Heart left ventricle (tissue), 16 donors: ENCODE measurements around the gene APLF. TPM values are rescaled to one million over a fixed set of nuclear protein-coding genes. Genes with fewer than 3 reads are reported as not detected.

ENCODE experiments used
- ATAC-seq, 4 donors: fragments of 200-7000 bp; cut with Tn5 transposase; one replicate each; pipeline ENCODE4 v1.9.1; 2020 to 2022; ENCODE audit warnings: moderate library complexity in 4 of 4, mild to moderate bottlenecking in 3 of 4, moderate number of reproducible peaks in 1 of 4
- DNase-seq, 5 donors: peaks; one replicate each; pipeline ENCODE4 v3.0.0-alpha.2; 2020
- H3K27ac ChIP-seq, 12 donors: fragments of 200-600 bp; sonication (generic) in 4 of 12; one replicate each; pipeline versions ENCODE4 v1.5.0 to v1.8.0; 2016 to 2022; ENCODE audit warnings: mild to moderate bottlenecking in 2 of 12
- H3K27me3 ChIP-seq, 9 donors: fragments of 200-600 bp; sonication (generic) in 2 of 9; one replicate each; pipeline versions ENCODE4 v1.5.1 to v1.8.0; 2016 to 2022; ENCODE audit warnings: mild to moderate bottlenecking in 3 of 9
- H3K36me3 ChIP-seq, 9 donors: fragments of 200-600 bp; sonication (generic) in 2 of 9; one replicate each; pipeline versions ENCODE4 v1.5.0 to v1.8.0; 2018 to 2022; ENCODE audit warnings: mild to moderate bottlenecking in 2 of 9
- H3K4me1 ChIP-seq, 12 donors: fragments of 200-600 bp; sonication (generic) in 4 of 12; one replicate each; pipeline versions ENCODE4 v1.5.0 to v1.8.0; 2016 to 2022; ENCODE audit warnings: mild to moderate bottlenecking in 3 of 12
- H3K4me3 ChIP-seq, 12 donors: fragments of 200-600 bp; sonication (generic) in 4 of 12; one replicate each; pipeline versions ENCODE4 v1.5.0 to v1.8.0; 2017 to 2022; ENCODE audit warnings: mild to moderate bottlenecking in 9 of 12, moderate library complexity in 4 of 12
- H3K9me3 ChIP-seq, 12 donors: fragments of 200-600 bp; sonication (generic) in 4 of 12; one replicate each; pipeline versions ENCODE4 v1.5.0 to v1.8.0; 2016 to 2022; ENCODE audit warnings: mild to moderate bottlenecking in 1 of 12
- POLR2A ChIP-seq, 2 donors: fragments of 450-650 bp; IDR thresholded peaks; one replicate each; pipeline ENCODE4 v1.6.1; 2017; ENCODE audit warnings: antibody characterized with exemption in 2 of 2, mild to moderate bottlenecking in 2 of 2, moderate library complexity in 2 of 2
- WGBS, 4 donors: extraction: QIAGEN DNeasy Blood & Tissue Kit in 2 of 4; methylation state at CpG; one replicate each; pipeline versions ENCODE4 v1.1.5 to v1.1.7; 2013 to 2018; 5-methylcytosine and 5-hydroxymethylcytosine counted together
- intact Hi-C, 10 donors: fragments of 100-400 bp; cut with DNase I; formaldehyde crosslinking; loops; one replicate each; pipeline versions ENCODE4 v1.11.1 to v1.14.2; 2022
- polyA plus RNA-seq, 2 donors: library from polyadenylated mRNA; stranded (reverse); fragments of 200-250 nt; gene quantifications; one replicate each; pipeline ENCODE4 v1.2.3, GENCODE V29; 2013
- total RNA-seq, 9 donors: library from RNA; depleted of rRNA in 2 of 9; stranded (reverse); fragments of >200 nt in 2 of 9; fragmentation: NEBNext Ultra II Directional in 3 of 9; extraction: Animal tissue kit (Norgen Biotek cat#: 25700) in 3 of 9; gene quantifications; one replicate each; pipeline versions ENCODE4 v1.1.0 to v1.2.4, GENCODE V29; 2016 to 2023
- TF ChIP-seq, protein P1 (sequence below), 12 donors: fragments of 200-600 bp; sonication (generic) in 4 of 12; IDR thresholded peaks; one replicate each; pipeline versions ENCODE4 v1.5.0 to v1.8.0; 2018 to 2022; ENCODE audit warnings: antibody characterized with exemption in 12 of 12, mild to moderate bottlenecking in 5 of 12
- donor health status: ischemic (EF 13 %, LVEDD 7.1; RV severe dilation, severe dysfunction).
- donor health status: healthy with polysubstance abuse.
- donor health status: DM: no; HTN: yes; CAD: no.
- donor health status: DM: no; HTN: no; CAD: no.
- donor health status: ischemic (EF 25% LVEDD 6.9; RV normal size, moderate dysfunction).
- donor health status: ischemic (EF 25% LVEDD 5.7; RV mildly dilated, moderate dysfunction).
- donor health status: healthy.
- donor health status: DM: yes; HTN: yes; CAD: no.
- donor health status: ischemic (EF 35%, LVEDD 5.7; RV mildly dilated, moderate dysfunction).
- donor health status: nonischemic (EF 11% LVEDD 7.7; RV severe dilation, severe dysfunction).
- donor health status: DM: yes; HTN: yes; CAD: no.
- donor health status: PGD.
- donor health status: ischemic (EF 29% LVEDD 5.4; RV normal size, mild dysfunction).
- donor health status: nonischemic (EF 23%, LVEDD 6.1; RV moderate dilation, normal function).

Gene APLF
- total and polyA plus RNA-seq, 11 donors = 0.64 to 7.9 (median 4.3) TPM

DNA sequence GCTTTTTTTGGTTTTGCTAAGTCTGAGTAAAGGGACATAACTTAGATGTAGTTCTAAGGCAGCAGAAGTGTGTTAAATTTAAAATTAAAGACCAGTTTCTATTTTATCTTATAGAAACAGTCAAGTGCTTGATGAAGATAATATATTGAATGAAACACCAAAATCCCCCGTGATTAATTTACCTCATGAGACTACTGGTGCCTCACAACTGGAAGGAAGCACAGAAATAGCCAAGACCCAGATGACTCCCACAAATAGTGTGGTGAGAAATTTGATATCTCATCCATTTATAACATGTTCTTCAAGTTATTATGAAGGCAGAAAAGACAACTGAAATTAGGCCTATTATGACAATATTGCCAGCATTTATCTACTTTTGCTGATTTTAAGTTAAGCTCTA is 45.6 kb downstream of the APLF start:
- 37 to 70% (median 48%) methylated on average over 1 of the region's 1 CpG for WGBS, 4 donors
- H3K4me1 ChIP-seq = peaks cover 0 to 7% (median 0%) of the 10 kb centered on the region in 12 donors
- TF ChIP-seq, protein P1, sequence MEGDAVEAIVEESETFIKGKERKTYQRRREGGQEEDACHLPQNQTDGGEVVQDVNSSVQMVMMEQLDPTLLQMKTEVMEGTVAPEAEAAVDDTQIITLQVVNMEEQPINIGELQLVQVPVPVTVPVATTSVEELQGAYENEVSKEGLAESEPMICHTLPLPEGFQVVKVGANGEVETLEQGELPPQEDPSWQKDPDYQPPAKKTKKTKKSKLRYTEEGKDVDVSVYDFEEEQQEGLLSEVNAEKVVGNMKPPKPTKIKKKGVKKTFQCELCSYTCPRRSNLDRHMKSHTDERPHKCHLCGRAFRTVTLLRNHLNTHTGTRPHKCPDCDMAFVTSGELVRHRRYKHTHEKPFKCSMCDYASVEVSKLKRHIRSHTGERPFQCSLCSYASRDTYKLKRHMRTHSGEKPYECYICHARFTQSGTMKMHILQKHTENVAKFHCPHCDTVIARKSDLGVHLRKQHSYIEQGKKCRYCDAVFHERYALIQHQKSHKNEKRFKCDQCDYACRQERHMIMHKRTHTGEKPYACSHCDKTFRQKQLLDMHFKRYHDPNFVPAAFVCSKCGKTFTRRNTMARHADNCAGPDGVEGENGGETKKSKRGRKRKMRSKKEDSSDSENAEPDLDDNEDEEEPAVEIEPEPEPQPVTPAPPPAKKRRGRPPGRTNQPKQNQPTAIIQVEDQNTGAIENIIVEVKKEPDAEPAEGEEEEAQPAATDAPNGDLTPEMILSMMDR (IDR thresholded peaks at IDR 0.05) = no peak
- TF ChIP-seq POLR2A (IDR thresholded peaks at IDR 0.05) = no peak

DNA sequence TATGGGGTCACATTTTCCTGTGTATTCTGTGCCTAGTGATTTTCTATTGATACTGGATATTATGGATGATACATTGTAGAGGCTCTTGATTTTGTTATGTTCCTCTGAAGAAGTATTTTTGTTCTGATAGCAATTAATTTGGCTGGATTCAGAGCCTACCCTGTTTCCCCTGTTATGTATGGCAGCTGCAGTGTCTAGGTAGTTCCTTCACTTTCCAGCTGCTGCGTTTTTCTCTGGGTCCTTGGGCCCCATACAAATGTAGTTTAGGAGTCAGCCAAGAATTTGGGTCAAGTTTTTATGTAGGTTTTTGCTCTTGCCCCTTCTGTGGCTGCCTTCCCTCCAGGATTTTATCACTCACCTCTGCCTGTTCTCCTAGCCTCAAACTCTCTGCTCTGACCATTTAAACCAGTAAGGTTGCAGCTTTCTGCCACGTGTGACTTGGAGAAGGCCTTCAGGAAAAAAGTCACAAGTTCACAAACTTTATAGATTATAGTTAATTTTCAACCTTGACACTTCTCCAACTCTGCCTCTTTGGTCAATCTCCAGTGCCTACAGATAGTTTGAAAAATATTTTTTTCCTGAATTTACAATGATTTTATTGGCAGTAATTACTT is 47.0 kb downstream of the APLF start:
- TF ChIP-seq, protein P1 (IDR thresholded peaks at IDR 0.05) = no peak
- TF ChIP-seq POLR2A (IDR thresholded peaks at IDR 0.05) = no peak
- DNase-seq = no peak
- H3K4me3 ChIP-seq = no peak overlapping the region
- no peaks in the 10 kb centered on the region for H3K27me3 ChIP-seq
- H3K36me3 ChIP-seq = no peaks in the 10 kb centered on the region
- intact Hi-C loops = no loop called here
- H3K27ac ChIP-seq = no peak overlapping the region
- H3K9me3 ChIP-seq = peaks cover 0 to 12% (median 0%) of the 10 kb centered on the region in 12 donors
- WGBS, 4 donors = 63 to 80% (median 71%) methylated on average over 2 of the region's 2 CpGs
- peaks cover 0 to 7% (median 0%) of the 10 kb centered on the region in 12 donors for H3K4me1 ChIP-seq
- ATAC-seq = no peak

More for the DNA sequence above, 45.6 kb downstream of the APLF start:
- ATAC-seq (no peak), DNase-seq (no peak)
- H3K9me3 ChIP-seq = peaks cover 0 to 16% (median 0%) of the 10 kb centered on the region in 12 donors
- no peak overlapping the region for H3K4me3 ChIP-seq
- peaks cover 0 to 4% (median 0%) of the 10 kb centered on the region in 9 donors for H3K36me3 ChIP-seq
- no peak overlapping the region for H3K27ac ChIP-seq
- intact Hi-C loops = no loop called here
- H3K27me3 ChIP-seq = no peaks in the 10 kb centered on the region

DNA sequence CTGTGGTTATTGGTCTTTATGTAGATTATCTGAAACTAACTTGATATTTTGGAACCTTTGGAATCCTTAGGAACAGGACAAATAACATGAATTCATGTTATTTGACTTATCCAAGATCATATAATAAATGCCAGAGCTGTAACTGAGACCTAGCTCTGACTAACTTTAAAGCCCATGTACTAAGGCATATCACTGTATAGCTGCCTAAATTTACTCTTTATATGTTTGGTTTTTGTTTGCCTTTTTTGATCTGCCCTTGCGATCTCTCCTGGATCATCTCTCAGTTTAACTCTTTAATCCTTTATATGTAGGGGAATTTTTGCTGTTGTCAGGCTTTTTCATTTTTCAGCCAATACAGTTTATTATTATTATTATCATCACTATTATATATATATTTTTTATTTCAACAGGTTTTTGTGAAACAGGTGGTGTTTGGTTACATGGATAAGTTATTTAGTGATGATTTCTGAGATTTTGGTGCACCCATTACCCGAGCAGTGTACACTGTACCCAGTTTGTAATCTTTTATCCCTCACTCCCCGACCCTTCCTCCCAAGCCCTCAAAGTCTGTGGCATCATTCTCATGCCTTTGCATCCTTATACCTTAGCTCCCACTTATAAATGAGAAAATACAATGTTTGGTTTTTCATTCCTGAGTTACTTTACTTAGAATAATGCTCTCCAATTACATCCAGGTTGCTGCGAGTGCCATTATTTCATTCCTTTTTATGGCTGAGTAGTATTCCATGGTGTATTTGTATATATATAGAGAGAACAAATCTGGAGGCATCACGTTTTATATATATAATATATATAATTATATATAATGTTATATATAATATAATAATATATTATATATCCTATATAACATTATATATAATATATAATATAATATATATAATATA is 48.9 kb downstream of the APLF start:
- peaks cover 0 to 12% (median 0%) of the 10 kb centered on the region in 12 donors for H3K9me3 ChIP-seq
- H3K27me3 ChIP-seq = no peaks in the 10 kb centered on the region
- WGBS, 4 donors = 85 to 93% (median 92%) methylated on average over 5 of the region's 5 CpGs
- H3K27ac ChIP-seq = no peak overlapping the region
- H3K4me1 ChIP-seq = peaks cover 0 to 7% (median 0%) of the 10 kb centered on the region in 12 donors
- no peak for TF ChIP-seq POLR2A (IDR thresholded peaks at IDR 0.05)
- TF ChIP-seq, protein P1 (IDR thresholded peaks at IDR 0.05) = no peak
- ATAC-seq = no peak
- H3K36me3 ChIP-seq = no peaks in the 10 kb centered on the region
- no peak for DNase-seq
- intact Hi-C loops = no loop called here
- H3K4me3 ChIP-seq = no peak overlapping the region

DNA sequence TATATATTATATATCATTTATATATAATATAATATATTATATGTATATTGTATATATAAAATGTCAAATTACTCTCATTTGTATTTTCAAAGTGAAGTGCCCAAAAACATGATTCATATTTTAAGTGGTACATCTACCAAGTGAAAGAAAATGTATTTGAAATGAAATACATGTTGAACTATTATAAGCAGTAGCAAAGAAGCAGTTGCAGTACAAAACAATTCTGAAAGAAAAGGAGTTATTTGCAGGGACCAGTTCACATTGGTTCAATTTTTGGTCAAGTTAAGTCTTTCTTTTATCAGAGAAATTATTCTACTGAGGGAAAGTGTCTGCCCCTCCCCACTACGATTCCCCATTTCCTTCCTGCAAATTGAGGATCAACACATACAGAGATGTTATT is 51.9 kb downstream of the APLF start:
- Histone ChIP-seq H3K27ac (no peak overlapping the region), H3K4me1 (no peaks in the 10 kb centered on the region), H3K27me3 (no peaks in the 10 kb centered on the region), H3K4me3 (no peak overlapping the region), H3K9me3 (peaks cover 0 to 2% (median 0%) of the 10 kb centered on the region in 12 donors), H3K36me3 (no peaks in the 10 kb centered on the region)
- no peak for DNase-seq
- no peak for ATAC-seq
- no peak for TF ChIP-seq POLR2A (IDR thresholded peaks at IDR 0.05)
- TF ChIP-seq, protein P1 (IDR thresholded peaks at IDR 0.05) = no peak
- intact Hi-C loops = no loop called here
- 59 to 66% (median 64%) methylated on average over 1 of the region's 1 CpG for WGBS, 4 donors
